Endothelial cell of umbilical vein (primary cell): Measurements from ENCODE around the gene CAMSAP3. TPM values are rescaled to one million over a fixed set of nuclear protein-coding genes. Genes with fewer than 3 reads are reported as not detected.

ENCODE experiments used
- BruUV-seq: library from RNA; stranded (reverse); fragments of 400-500 nt; replicated peaks from 2 replicates; lab custom pipeline; 2021; lab: Mats Ljungman, UMichigan
- CTCF ChIA-PET: fragments of 300-600, 350-600 bp; sonication (Branson Sonifier 250); formaldehyde crosslinking; loops from one replicate; lab custom pipeline; 2021; ENCODE audit warnings: antibody characterized with exemption, inconsistent platforms; lab: Charles Lee
- POLR2A ChIA-PET: fragments of 300-600, 350-600 bp; sonication (Branson Sonifier 250); formaldehyde crosslinking; loops from one replicate; lab custom pipeline; 2021; ENCODE audit warnings: antibody characterized with exemption, inconsistent platforms; lab: Charles Lee
- DNase-seq: peaks from one replicate; pipeline ENCODE4 v3.0.0-alpha.2; 2011; ENCODE audit warnings: low read depth, low spot score
- FAIRE-seq: peaks from 2 replicates; lab custom pipeline; 2011; peaks lifted over from hg19 to GRCh38; lab: Jason Lieb, UNC
- H2AFZ ChIP-seq: 2 replicates; pipeline ENCODE4 v1.6.0; 2012; ENCODE audit warnings: low read depth, low read length, control low read depth, inconsistent platforms
- H3K27ac ChIP-seq: 2 replicates; pipeline ENCODE4 v1.5.1; 2011; ENCODE audit warnings: low read depth, mild to moderate bottlenecking, control low read depth, low read length, moderate library complexity; ENCODE audit not compliant: insufficient read depth
- H3K27me3 ChIP-seq, 2 experiments: 2 replicates each; pipeline versions ENCODE4 v1.6.0 to v1.6.1; 2011; ENCODE audit warnings: low read length in 2 of 2, mixed read lengths in 1 of 2; ENCODE audit not compliant: control insufficient read depth in 2 of 2, insufficient read depth in 2 of 2
- H3K36me3 ChIP-seq, 2 experiments: 2 replicates in 1 of 2; 3 replicates in 1 of 2; pipeline ENCODE4 v1.5.1; 2011; ENCODE audit warnings: low read length in 2 of 2, mild to moderate bottlenecking in 1 of 2, moderate library complexity in 1 of 2; ENCODE audit not compliant: control insufficient read depth in 2 of 2, insufficient read depth in 2 of 2; ENCODE audit errors: extremely low read depth in 1 of 2
- H3K4me1 ChIP-seq: 3 replicates; pipeline ENCODE4 v1.5.1; 2011; ENCODE audit warnings: mild to moderate bottlenecking, low read length; ENCODE audit not compliant: control insufficient read depth, insufficient read depth; ENCODE audit errors: extremely low read depth
- H3K4me2 ChIP-seq: 2 replicates; pipeline ENCODE4 v1.6.1; 2011; ENCODE audit warnings: low read length, control low read depth, mixed read lengths; ENCODE audit not compliant: insufficient read depth
- H3K4me3 ChIP-seq, 3 experiments: fragments of 200-600 bp in 1 of 3; sonication (generic), shearing (Covaris generic) in 1 of 3; replicated peaks in 1 of 3; 2 replicates each; pipeline ENCODE4 v1.5.1; 2011 to 2016; ENCODE audit warnings: control low read depth in 3 of 3, low read length in 3 of 3, mild to moderate bottlenecking in 2 of 3, inconsistent platforms in 1 of 3, low read depth in 1 of 3, moderate library complexity in 1 of 3; ENCODE audit not compliant: insufficient read depth in 1 of 3
- H3K79me2 ChIP-seq: 2 replicates; pipeline ENCODE4 v1.6.0; 2012; ENCODE audit warnings: low read length, inconsistent platforms; ENCODE audit not compliant: control insufficient read depth, insufficient read depth
- H3K9ac ChIP-seq: replicated peaks from 2 replicates; pipeline ENCODE3; 2011; ENCODE audit warnings: low read length, control low read depth; ENCODE audit not compliant: insufficient read depth; ENCODE audit errors: extremely low read depth
- H3K9me1 ChIP-seq: replicated peaks from 3 replicates; pipeline ENCODE4 v1.6.0; 2011; ENCODE audit warnings: mild to moderate bottlenecking, low read length; ENCODE audit not compliant: control insufficient read depth, insufficient read depth; ENCODE audit errors: extremely low read depth
- H3K9me3 ChIP-seq: replicated peaks from 2 replicates; pipeline ENCODE4 v1.5.1; 2012; ENCODE audit warnings: low read length, inconsistent platforms; ENCODE audit not compliant: control insufficient read depth, insufficient read depth
- H4K20me1 ChIP-seq: replicated peaks from 2 replicates; pipeline ENCODE3; 2011; ENCODE audit warnings: mild to moderate bottlenecking, low read length; ENCODE audit not compliant: control insufficient read depth, insufficient read depth; ENCODE audit errors: extremely low read depth
- EZH2 ChIP-seq: IDR thresholded peaks from 2 replicates; pipeline ENCODE4 v1.6.1; 2012; ENCODE audit warnings: borderline replicate concordance, low read depth, mild to moderate bottlenecking, moderate library complexity, low read length, inconsistent platforms; ENCODE audit not compliant: severe bottlenecking
- FOS ChIP-seq: IDR thresholded peaks from 2 replicates; pipeline ENCODE4 v1.6.1; 2011; ENCODE audit warnings: mild to moderate bottlenecking, low read length, moderate library complexity, borderline replicate concordance; ENCODE audit not compliant: insufficient read depth
- GATA2 ChIP-seq: IDR thresholded peaks from 2 replicates; pipeline ENCODE4 v1.7.0; 2011; ENCODE audit warnings: low read depth, mild to moderate bottlenecking, moderate library complexity, mixed read lengths, low read length; ENCODE audit not compliant: insufficient read length, insufficient read depth
- JUN ChIP-seq: IDR thresholded peaks from 2 replicates; pipeline ENCODE4 v1.6.1; 2011; ENCODE audit warnings: borderline replicate concordance, low read depth; ENCODE audit not compliant: insufficient read length, insufficient read depth
- MYC ChIP-seq: IDR thresholded peaks from one replicate; pipeline ENCODE4 v1.6.1; 2011; ENCODE audit warnings: mild to moderate bottlenecking, low read depth, low read length
- POLR2A ChIP-seq: IDR thresholded peaks from 2 replicates; pipeline ENCODE4 v1.6.1; 2012; ENCODE audit warnings: low read depth, mild to moderate bottlenecking, control low read depth, low read length
- POLR2AphosphoS5 ChIP-seq: IDR thresholded peaks from 2 replicates; pipeline ENCODE4 v1.6.1; 2012; ENCODE audit warnings: low read depth, mild to moderate bottlenecking, control low read depth, low read length, moderate library complexity; ENCODE audit not compliant: insufficient read depth
- dilution Hi-C: fragments of 300-500 bp; cut with MboI; formaldehyde crosslinking; loops from one replicate; pipeline ENCODE4 v1.15.0; 2019; ENCODE audit warnings: low sequenced_read_pairs; ENCODE audit not compliant: extremely low pct_ligation_motif_present
- intact Hi-C: fragments of 100-400 bp; cut with micrococcal nuclease; formaldehyde crosslinking; loops from one replicate; pipeline ENCODE4 v1.10.0; 2022
- polyA plus RNA-seq, 4 experiments: library from polyadenylated mRNA; depleted of rRNA in 3 of 4; stranded (reverse) in 3 of 4; unstranded in 1 of 4; fragments of >200 nt; gene quantifications; 2 replicates each; pipeline versions ENCODE4 v1.2.1 to v1.2.3, GENCODE V29; 2011 to 2012; ENCODE audit warnings: missing spikeins in 1 of 4
- total RNA-seq: library from RNA; stranded (reverse); gene quantifications from 2 replicates; pipeline ENCODE4 v1.2.3, GENCODE V29; 2021
- TF ChIP-seq, protein P1 (sequence below), 2 donors: IDR thresholded peaks; 1 replicate in 1 of 2; 2 replicates in 1 of 2; pipeline ENCODE4 v1.5.1; 2011; ENCODE audit warnings: low read length in 2 of 2, mild to moderate bottlenecking in 2 of 2, moderate library complexity in 2 of 2, control low read depth in 1 of 2, inconsistent platforms in 1 of 2, low read depth in 1 of 2; ENCODE audit not compliant: insufficient read depth in 1 of 2; ENCODE audit errors: extremely low read depth in 1 of 2
- TF ChIP-seq, protein P2 (sequence below): IDR thresholded peaks from 2 replicates; pipeline ENCODE4 v1.6.1; 2011; ENCODE audit not compliant: insufficient read depth, insufficient read length

CAMSAP3 gene
- total and polyA plus RNA-seq, 2 donors (not counting 3 experiments of a cell fraction or from before 2014, with no cell fraction given) = 0.11 to 0.22 TPM

DNA sequence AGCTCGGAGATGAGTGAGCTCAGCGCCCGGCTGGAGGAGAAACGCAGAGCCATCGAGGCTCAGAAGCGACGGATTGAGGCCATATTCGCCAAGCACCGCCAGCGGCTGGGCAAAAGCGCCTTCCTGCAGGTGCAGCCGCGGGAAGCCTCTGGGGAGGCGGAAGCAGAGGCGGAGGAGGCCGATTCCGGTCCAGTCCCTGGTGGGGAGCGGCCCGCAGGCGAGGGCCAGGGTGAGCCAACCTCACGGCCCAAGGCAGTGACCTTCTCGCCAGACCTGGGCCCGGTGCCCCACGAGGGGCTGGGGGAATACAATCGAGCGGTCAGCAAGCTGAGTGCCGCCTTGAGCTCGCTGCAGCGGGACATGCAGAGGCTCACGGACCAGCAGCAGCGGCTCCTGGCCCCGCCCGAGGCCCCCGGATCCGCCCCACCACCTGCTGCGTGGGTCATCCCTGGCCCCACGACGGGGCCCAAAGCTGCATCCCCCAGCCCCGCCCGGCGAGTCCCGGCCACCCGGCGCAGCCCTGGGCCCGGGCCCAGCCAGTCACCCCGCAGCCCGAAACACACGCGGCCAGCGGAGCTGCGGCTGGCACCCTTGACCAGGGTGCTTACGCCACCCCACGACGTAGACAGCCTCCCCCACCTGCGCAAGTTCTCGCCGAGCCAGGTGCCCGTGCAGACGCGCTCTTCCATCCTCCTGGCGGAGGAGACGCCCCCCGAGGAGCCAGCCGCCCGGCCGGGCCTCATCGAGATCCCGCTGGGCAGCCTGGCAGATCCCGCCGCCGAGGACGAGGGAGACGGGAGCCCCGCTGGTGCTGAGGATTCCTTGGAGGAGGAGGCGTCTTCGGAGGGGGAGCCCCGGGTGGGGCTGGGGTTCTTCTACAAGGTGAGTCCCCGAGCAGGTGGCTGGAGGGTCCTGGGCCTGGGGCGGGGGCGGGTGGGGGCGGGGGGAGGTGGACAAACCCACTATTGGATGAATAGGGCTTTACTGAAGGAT lies 16.9 kb downstream of the CAMSAP3 start:
- intact Hi-C loops = no loop called here

More for the DNA sequence above, 16.9 kb downstream of the CAMSAP3 start:
- Histone ChIP-seq H3K9me3 (no peaks in the 10 kb centered on the region), H2AFZ (no peak overlapping the region), H3K9me1 (no peaks in the 10 kb centered on the region), H3K9ac (no peak overlapping the region), H3K4me3 (no peak overlapping the region), H3K4me2 (no peak overlapping the region), H4K20me1 (no peaks in the 10 kb centered on the region), H3K4me1 (no peaks in the 10 kb centered on the region), H3K36me3 (no peaks in the 10 kb centered on the region), H3K79me2 (no peaks in the 10 kb centered on the region), H3K27ac (no peak overlapping the region), H3K27me3 (no peaks in the 10 kb centered on the region)
- no peak for TF ChIP-seq GATA2
- TF ChIP-seq, protein P1, sequence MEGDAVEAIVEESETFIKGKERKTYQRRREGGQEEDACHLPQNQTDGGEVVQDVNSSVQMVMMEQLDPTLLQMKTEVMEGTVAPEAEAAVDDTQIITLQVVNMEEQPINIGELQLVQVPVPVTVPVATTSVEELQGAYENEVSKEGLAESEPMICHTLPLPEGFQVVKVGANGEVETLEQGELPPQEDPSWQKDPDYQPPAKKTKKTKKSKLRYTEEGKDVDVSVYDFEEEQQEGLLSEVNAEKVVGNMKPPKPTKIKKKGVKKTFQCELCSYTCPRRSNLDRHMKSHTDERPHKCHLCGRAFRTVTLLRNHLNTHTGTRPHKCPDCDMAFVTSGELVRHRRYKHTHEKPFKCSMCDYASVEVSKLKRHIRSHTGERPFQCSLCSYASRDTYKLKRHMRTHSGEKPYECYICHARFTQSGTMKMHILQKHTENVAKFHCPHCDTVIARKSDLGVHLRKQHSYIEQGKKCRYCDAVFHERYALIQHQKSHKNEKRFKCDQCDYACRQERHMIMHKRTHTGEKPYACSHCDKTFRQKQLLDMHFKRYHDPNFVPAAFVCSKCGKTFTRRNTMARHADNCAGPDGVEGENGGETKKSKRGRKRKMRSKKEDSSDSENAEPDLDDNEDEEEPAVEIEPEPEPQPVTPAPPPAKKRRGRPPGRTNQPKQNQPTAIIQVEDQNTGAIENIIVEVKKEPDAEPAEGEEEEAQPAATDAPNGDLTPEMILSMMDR (IDR thresholded peaks at IDR 0.05; ENCODE audit: extremely low read depth in 1 of 2, insufficient read depth in 1 of 2, low read depth in 1 of 2, low read length in 2 of 2) = no peak
- no peak for TF ChIP-seq POLR2AphosphoS5
- no peak for TF ChIP-seq JUN
- no peak for TF ChIP-seq FOS
- TF ChIP-seq EZH2 = no peak
- TF ChIP-seq MYC = no peak
- TF ChIP-seq, protein P2, sequence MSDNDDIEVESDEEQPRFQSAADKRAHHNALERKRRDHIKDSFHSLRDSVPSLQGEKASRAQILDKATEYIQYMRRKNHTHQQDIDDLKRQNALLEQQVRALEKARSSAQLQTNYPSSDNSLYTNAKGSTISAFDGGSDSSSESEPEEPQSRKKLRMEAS = no peak
- TF ChIP-seq POLR2A = no peak
- ChIA-PET POLR2A (no interaction called here), CTCF (interaction anchor here (1.5 kb wide), 1 partner anchor 44 kb away, joined by 5 read pairs; no protein-coding TSS in a partner anchor)
- DNase-seq (no peak), FAIRE-seq (no peak)
- BruUV-seq = no TSS peak
- dilution Hi-C loops = no loop called here
